ENCODE data around the gene TMEM158.

GRCh38 chr3:45252826-45253225 is 26.7 kb upstream of the TMEM158 start:
- TF ChIP-seq CTCF (IDR thresholded peaks at IDR 0.05 in 2 of 3, conservative IDR thresholded peaks at IDR 0.05 in 1 of 3; ENCODE audit: control insufficient read depth in 2 of 3, extremely low read depth in 1 of 3, insufficient read depth in 1 of 3, low read depth in 3 of 3, low read length in 3 of 3) (no peak), ZNF592 (IDR thresholded peaks at IDR 0.05) (no peak), TAF1 (IDR thresholded peaks at IDR 0.05; ENCODE audit: borderline replicate concordance, low read depth, low read length) (no peak), ZNF622 (IDR thresholded peaks at IDR 0.05) (no peak), POLR2A (IDR thresholded peaks at IDR 0.05; ENCODE audit: low read depth, low read length) (no peak), ELK1 (IDR thresholded peaks at IDR 0.05; ENCODE audit: low read depth, low read length) (no peak), ZNF384 (IDR thresholded peaks at IDR 0.05; ENCODE audit: borderline replicate concordance, low read depth, low read length) (no peak), ZZZ3 (IDR thresholded peaks at IDR 0.05; ENCODE audit: control insufficient read depth, insufficient read length, low read depth) (no peak), HCFC1 (IDR thresholded peaks at IDR 0.05; ENCODE audit: low read length) (no peak), CHD2 (IDR thresholded peaks at IDR 0.05; ENCODE audit: borderline replicate concordance, low read depth, low read length) (no peak)

Measured in GM12878 (cell line).